MM.1S (cell line): ENCODE measurements around the gene TUFM.

ENCODE experiments used
- DNase-seq: peaks from one replicate; pipeline ENCODE4 v3.0.0-alpha.2; 2015
- H2AFZ ChIP-seq: fragments of 300-600 bp; sonication (generic); 2 replicates; pipeline ENCODE4 v1.6.0; 2016; ENCODE audit warnings: antibody characterized with exemption, low read length
- H3F3A ChIP-seq: fragments of 300-600 bp; sonication (generic); 2 replicates; pipeline ENCODE4 v1.6.1; 2016; ENCODE audit warnings: mild to moderate bottlenecking, antibody characterized with exemption, low read length, moderate library complexity, mixed read lengths; ENCODE audit not compliant: insufficient read depth
- H3K27ac ChIP-seq: fragments of 300-600 bp; sonication (generic); 2 replicates; pipeline ENCODE4 v1.5.1; 2016; ENCODE audit warnings: mild to moderate bottlenecking, low read length
- H3K27me3 ChIP-seq: fragments of 300-600 bp; sonication (generic); replicated peaks from 2 replicates; pipeline ENCODE4 v1.6.0; 2016; ENCODE audit warnings: low read length; ENCODE audit not compliant: insufficient read depth
- H3K36me3 ChIP-seq: fragments of 300-600 bp; sonication (generic); replicated peaks from 2 replicates; pipeline ENCODE4 v1.6.1; 2016; ENCODE audit warnings: mild to moderate bottlenecking, low read length, mixed read lengths; ENCODE audit not compliant: insufficient read depth
- H3K4me1 ChIP-seq: fragments of 300-600 bp; sonication (generic); 2 replicates; pipeline ENCODE4 v1.6.1; 2016; ENCODE audit warnings: low read length, mixed read lengths
- H3K4me2 ChIP-seq: fragments of 300-600 bp; sonication (generic); 2 replicates; pipeline ENCODE4 v1.6.0; 2016; ENCODE audit warnings: low read depth, low read length
- H3K4me3 ChIP-seq: fragments of 300-600 bp; sonication (generic); 2 replicates; pipeline ENCODE4 v1.5.1; 2016; ENCODE audit warnings: low read length, mixed read lengths
- H3K79me2 ChIP-seq: fragments of 300-600 bp; sonication (generic); 2 replicates; pipeline ENCODE4 v1.6.1; 2016; ENCODE audit warnings: mixed run types, low read length, mixed read lengths
- H3K9ac ChIP-seq: fragments of 300-600 bp; sonication (generic); 2 replicates; pipeline ENCODE4 v1.6.1; 2016; ENCODE audit warnings: low read length, mixed read lengths
- H3K9me2 ChIP-seq: fragments of 300-600 bp; sonication (generic); replicated peaks from 2 replicates; pipeline ENCODE4 v1.6.1; 2016; ENCODE audit warnings: mild to moderate bottlenecking, low read length, mixed read lengths; ENCODE audit not compliant: insufficient read depth
- H3K9me3 ChIP-seq: fragments of 300-600 bp; sonication (generic); replicated peaks from 2 replicates; pipeline ENCODE4 v1.6.1; 2016; ENCODE audit warnings: mild to moderate bottlenecking, low read length, mixed read lengths; ENCODE audit not compliant: insufficient read depth
- H4K20me1 ChIP-seq: fragments of 300-600 bp; sonication (generic); 2 replicates; pipeline ENCODE4 v1.6.1; 2016; ENCODE audit warnings: mild to moderate bottlenecking, low read length, moderate library complexity, mixed read lengths; ENCODE audit not compliant: insufficient read depth
- CTCF ChIP-seq: fragments of 300-600 bp; sonication (generic); IDR thresholded peaks from 2 replicates; pipeline ENCODE4 v1.5.1; 2016; ENCODE audit warnings: antibody characterized with exemption, low read length, mixed read lengths
- EZH2 ChIP-seq: fragments of 300-600 bp; sonication (generic); optimal IDR thresholded peaks from 2 replicates; pipeline ENCODE3; 2017; ENCODE audit warnings: low read depth, mild to moderate bottlenecking, antibody characterized with exemption, low read length, mixed read lengths
- EZH2phosphoT487 ChIP-seq: fragments of 300-600 bp; sonication (generic); IDR thresholded peaks from 2 replicates; pipeline ENCODE4 v1.6.1; 2018; ENCODE audit warnings: antibody characterized with exemption, low read length

The TUFM gene

DNA sequence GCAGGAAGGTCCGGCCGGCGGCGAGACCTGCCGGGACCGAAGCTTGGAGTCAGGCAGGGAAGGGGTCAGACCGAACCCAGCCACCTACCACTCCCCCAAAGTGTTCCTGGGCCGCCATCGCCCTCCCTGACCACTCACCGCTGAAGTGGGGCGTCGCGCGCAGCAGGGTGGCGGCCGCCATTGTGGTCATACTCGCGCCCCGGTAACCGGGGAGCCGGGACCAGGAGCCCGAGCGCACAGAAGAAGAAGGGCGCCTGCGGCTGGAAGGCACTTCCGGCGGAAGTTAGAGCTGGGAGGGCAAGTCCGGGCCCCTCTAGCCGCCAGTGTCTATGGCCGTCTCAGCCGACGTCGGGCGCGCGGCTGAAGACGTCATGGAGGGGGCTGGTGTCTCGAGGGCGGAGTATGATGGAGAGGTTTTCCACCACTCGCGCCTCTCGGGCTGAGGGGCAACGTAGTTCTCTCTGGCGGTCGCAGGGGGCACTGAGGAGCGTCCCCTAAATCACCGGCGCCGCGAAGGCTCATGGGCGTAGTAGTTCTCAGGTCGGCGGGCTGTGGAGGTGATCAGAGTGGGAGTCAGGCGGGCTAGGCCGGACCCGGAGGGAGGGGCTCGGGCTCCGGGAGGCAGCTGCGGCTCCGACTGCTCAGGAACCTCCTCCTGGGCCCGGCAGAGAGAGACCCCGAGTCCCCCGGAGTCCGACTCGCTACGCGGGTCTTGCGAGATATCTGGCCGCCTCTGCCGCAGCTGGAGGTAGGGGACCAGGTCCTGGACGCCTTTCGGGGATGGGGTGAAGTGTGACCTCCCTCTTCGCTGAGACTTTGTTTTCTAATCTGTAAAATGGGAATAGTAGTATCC is at the start of gene TUFM:
TSS of gene TUFM (minus strand) at position 269 of the 853 bp plus-strand sequence. CDS start at position 190, 79 bp downstream.
- peaks cover 12% of the 10 kb centered on the region for H3K4me1 ChIP-seq
- peak within 1 kb of the TSS; percentile 90 for H2AFZ ChIP-seq

DNA sequence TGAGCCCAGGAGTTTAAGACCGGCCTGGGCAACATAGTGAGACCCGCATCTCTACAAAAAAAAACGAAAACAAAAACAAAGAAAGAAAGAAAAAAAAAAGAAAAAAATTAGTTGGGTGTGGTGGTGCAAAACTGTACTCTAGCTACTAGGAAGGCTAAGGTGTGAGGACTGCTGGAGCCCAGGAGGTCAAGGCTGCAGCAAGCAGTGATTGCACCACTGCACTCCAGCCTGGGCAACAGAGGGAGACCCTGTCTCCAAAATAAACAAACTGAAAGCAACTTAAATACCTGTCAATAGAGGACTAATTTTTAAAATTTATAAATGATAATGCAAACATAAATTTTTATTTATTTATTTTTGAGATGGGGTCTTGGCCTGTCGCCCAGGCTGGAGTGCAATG is 49.5 kb upstream of the TUFM start:
- no peak for DNase-seq
- H3K36me3 ChIP-seq, result no peaks in the 10 kb centered on the region
- H3K27ac ChIP-seq, result no peak overlapping the region
- H3K9ac ChIP-seq, result no peak overlapping the region
- H3K4me2 ChIP-seq, result no peak overlapping the region
- H3K4me3 ChIP-seq, result no peak overlapping the region
- H3K27me3 ChIP-seq, result no peaks in the 10 kb centered on the region
- no peaks in the 10 kb centered on the region for H3K9me2 ChIP-seq
- no peaks in the 10 kb centered on the region for H3K79me2 ChIP-seq
- no peaks in the 10 kb centered on the region for H3K4me1 ChIP-seq
- no peak overlapping the region for H2AFZ ChIP-seq
- no peaks in the 10 kb centered on the region for H4K20me1 ChIP-seq
- H3K9me3 ChIP-seq, result no peaks in the 10 kb centered on the region
- TF ChIP-seq CTCF (no peak), EZH2phosphoT487 (no peak), EZH2 (no peak)
- no peaks in the 10 kb centered on the region for H3F3A ChIP-seq

More for the DNA sequence above, at the start of gene TUFM:
- TF ChIP-seq EZH2 (no peak), CTCF (peak; percentile 76)
- peaks cover 39% of the 10 kb centered on the region for H3K79me2 ChIP-seq
- no peaks in the 10 kb centered on the region for H3K27me3 ChIP-seq
- peak within 1 kb of the TSS; percentile 82 for H3K9ac ChIP-seq
- no peaks in the 10 kb centered on the region for H3K9me2 ChIP-seq
- no peaks in the 10 kb centered on the region; the same call in 1 of the 2 replicates for H3K36me3 ChIP-seq
- peak; percentile 98 for DNase-seq
- H4K20me1 ChIP-seq, result no peaks in the 10 kb centered on the region
- H3K4me3 ChIP-seq, result peak within 1 kb of the TSS; percentile 97
- peak within 1 kb of the TSS; percentile 90 for H3K4me2 ChIP-seq
- H3K27ac ChIP-seq, result peak within 1 kb of the TSS; percentile 36; the same call in 1 of the 2 replicates
- peaks cover 2% of the 10 kb centered on the region for H3F3A ChIP-seq
- H3K9me3 ChIP-seq, result no peaks in the 10 kb centered on the region

DNA sequence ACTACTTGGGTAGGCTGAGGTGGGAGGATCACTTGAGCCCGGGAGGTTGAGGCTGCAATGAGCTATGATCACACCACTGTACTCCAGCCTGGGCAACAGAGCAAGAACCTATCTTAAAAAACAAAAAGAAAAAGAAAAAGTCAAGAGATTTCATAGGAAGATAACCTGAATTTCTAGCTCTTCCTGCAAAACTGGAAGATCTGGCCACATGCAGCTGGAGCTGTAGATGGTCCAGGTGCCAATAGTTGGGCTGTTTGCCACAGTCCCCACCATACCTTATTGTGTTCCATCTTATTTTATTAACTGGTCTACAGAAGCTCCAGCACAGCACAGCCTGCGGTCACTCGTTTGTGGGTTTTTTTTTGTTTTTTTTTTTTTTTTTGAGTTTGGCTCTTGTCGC is 47.1 kb upstream of the TUFM start:
- Histone ChIP-seq H3K36me3 (no peaks in the 10 kb centered on the region), H3K9me3 (no peaks in the 10 kb centered on the region), H3K4me2 (no peak overlapping the region), H3K9me2 (no peaks in the 10 kb centered on the region), H3F3A (no peaks in the 10 kb centered on the region), H4K20me1 (no peaks in the 10 kb centered on the region), H3K4me1 (no peaks in the 10 kb centered on the region), H3K9ac (no peak overlapping the region), H3K27ac (no peak overlapping the region), H3K79me2 (no peaks in the 10 kb centered on the region), H2AFZ (no peak overlapping the region), H3K27me3 (no peaks in the 10 kb centered on the region), H3K4me3 (no peak overlapping the region)
- TF ChIP-seq EZH2phosphoT487 (no peak), EZH2 (no peak), CTCF (no peak)
- no peak for DNase-seq
